Fibroblast of lung (primary cell): ENCODE data around the gene FNDC3A. TPM values are rescaled to one million over a fixed set of nuclear protein-coding genes. Genes with fewer than 3 reads are reported as not detected.

ENCODE experiments used
- DNase-seq, 2 donors: peaks; one replicate each; pipeline versions ENCODE4 v3.0.0 to v3.0.0-alpha.2; 2010; ENCODE audit warnings: low read depth in 2 of 2
- H2AFZ ChIP-seq: 2 replicates; pipeline ENCODE4 v1.5.1; 2012; ENCODE audit warnings: low read length, control low read depth, inconsistent platforms
- H3K27ac ChIP-seq: 2 replicates; pipeline ENCODE4 v1.5.1; 2011; ENCODE audit warnings: low read length, control low read depth; ENCODE audit not compliant: insufficient read depth
- H3K27me3 ChIP-seq: 2 replicates; pipeline ENCODE4 v1.5.1; 2011; ENCODE audit warnings: mild to moderate bottlenecking, low read length; ENCODE audit not compliant: control insufficient read depth, insufficient read depth
- H3K36me3 ChIP-seq: 2 replicates; pipeline ENCODE4 v1.5.1; 2011; ENCODE audit warnings: low read length; ENCODE audit not compliant: control insufficient read depth, insufficient read depth
- H3K4me1 ChIP-seq: 2 replicates; pipeline ENCODE4 v1.5.1; 2011; ENCODE audit warnings: low read length; ENCODE audit not compliant: control insufficient read depth, insufficient read depth; ENCODE audit errors: extremely low read depth
- H3K4me2 ChIP-seq: 2 replicates; pipeline ENCODE4 v1.5.1; 2011; ENCODE audit warnings: low read length, control low read depth; ENCODE audit not compliant: insufficient read depth; ENCODE audit errors: extremely low read depth
- H3K4me3 ChIP-seq, 4 experiments: fragments of 200-600 bp in 1 of 4; sonication (generic) in 1 of 4; replicated peaks in 1 of 4; 2 replicates each; pipeline ENCODE4 v1.5.1; 2011 to 2016; ENCODE audit warnings: low read length in 4 of 4, low read depth in 3 of 4, mild to moderate bottlenecking in 3 of 4, control low read depth in 2 of 4, inconsistent platforms in 1 of 4, mixed read lengths in 1 of 4; ENCODE audit not compliant: insufficient read depth in 1 of 4; ENCODE audit errors: control extremely low read depth in 1 of 4
- H3K79me2 ChIP-seq: 2 replicates; pipeline ENCODE4 v1.5.1; 2012; ENCODE audit warnings: mild to moderate bottlenecking, low read length, inconsistent platforms; ENCODE audit not compliant: control insufficient read depth, insufficient read depth
- H3K9ac ChIP-seq: 2 replicates; pipeline ENCODE4 v1.5.1; 2011; ENCODE audit warnings: mild to moderate bottlenecking, low read length, control low read depth; ENCODE audit not compliant: insufficient read depth
- H3K9me3 ChIP-seq: 2 replicates; pipeline ENCODE4 v1.5.1; 2012; ENCODE audit warnings: low read depth, low read length; ENCODE audit not compliant: control insufficient read depth, insufficient read depth
- H4K20me1 ChIP-seq: 2 replicates; pipeline ENCODE4 v1.5.1; 2011; ENCODE audit warnings: low read length; ENCODE audit not compliant: control insufficient read depth, insufficient read depth; ENCODE audit errors: extremely low read depth
- EZH2 ChIP-seq: IDR thresholded peaks from 2 replicates; pipeline ENCODE4 v1.5.1; 2012; ENCODE audit warnings: low read length, control low read depth, mild to moderate bottlenecking; ENCODE audit errors: missing control alignments
- polyA plus RNA-seq, 2 donors: library from polyadenylated mRNA; depleted of rRNA in 1 of 2; stranded (reverse) in 1 of 2; unstranded in 1 of 2; fragments of >200 nt; gene quantifications; 2 replicates each; pipeline ENCODE4 v1.2.1, GENCODE V29; 2011 to 2012; ENCODE audit warnings: missing spikeins in 1 of 2
- total RNA-seq: library from RNA; depleted of rRNA; stranded (reverse); fragments of >200 nt; gene quantifications from 2 replicates; pipeline ENCODE4 v1.2.1, GENCODE V29; 2014
- TF ChIP-seq, protein P1 (sequence below), 2 donors: IDR thresholded peaks in 1 of 2; conservative IDR thresholded peaks in 1 of 2; 1 replicate in 1 of 2; 2 replicates in 1 of 2; pipeline ENCODE4 v1.5.1; 2011 to 2012; ENCODE audit warnings: low read length in 2 of 2, control low read depth in 1 of 2, inconsistent platforms in 1 of 2, low read depth in 1 of 2, mild to moderate bottlenecking in 1 of 2

Gene FNDC3A
- total and polyA plus RNA-seq, 2 donors (not counting 1 experiment from before 2014, with no cell fraction given) = 44.7 to 79.4 TPM

DNA sequence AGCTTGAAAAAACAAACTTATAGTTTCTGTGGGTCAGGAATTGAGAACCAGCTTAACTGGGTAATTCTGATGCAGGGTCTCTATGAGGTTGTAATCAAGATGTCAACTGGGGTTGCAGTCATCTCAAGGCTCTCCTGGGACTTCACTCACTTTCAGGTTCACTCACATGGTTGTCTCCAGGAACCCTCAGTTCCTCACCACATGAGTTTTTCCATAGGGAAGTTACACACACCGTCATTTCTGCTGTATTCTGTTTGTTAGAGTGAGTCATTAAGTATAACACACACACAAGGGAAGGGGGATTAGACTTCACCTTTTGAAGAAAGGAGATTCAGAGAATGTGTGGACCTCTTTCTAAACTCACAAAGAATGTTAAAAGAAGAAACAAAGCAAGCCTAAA is 209.6 kb downstream of the FNDC3A start:
- no peaks in the 10 kb centered on the region for H3K27me3 ChIP-seq
- H3K36me3 ChIP-seq = no peaks in the 10 kb centered on the region
- H3K9ac ChIP-seq = no peak overlapping the region
- DNase-seq = peak in 1 of 2 donors; percentile 2
- H3K79me2 ChIP-seq = no peaks in the 10 kb centered on the region
- H3K4me3 ChIP-seq = no peak overlapping the region
- H4K20me1 ChIP-seq = no peaks in the 10 kb centered on the region
- H2AFZ ChIP-seq = no peak overlapping the region
- no peak overlapping the region for H3K27ac ChIP-seq
- no peak overlapping the region for H3K4me2 ChIP-seq
- TF ChIP-seq EZH2 = no peak
- TF ChIP-seq, protein P1, sequence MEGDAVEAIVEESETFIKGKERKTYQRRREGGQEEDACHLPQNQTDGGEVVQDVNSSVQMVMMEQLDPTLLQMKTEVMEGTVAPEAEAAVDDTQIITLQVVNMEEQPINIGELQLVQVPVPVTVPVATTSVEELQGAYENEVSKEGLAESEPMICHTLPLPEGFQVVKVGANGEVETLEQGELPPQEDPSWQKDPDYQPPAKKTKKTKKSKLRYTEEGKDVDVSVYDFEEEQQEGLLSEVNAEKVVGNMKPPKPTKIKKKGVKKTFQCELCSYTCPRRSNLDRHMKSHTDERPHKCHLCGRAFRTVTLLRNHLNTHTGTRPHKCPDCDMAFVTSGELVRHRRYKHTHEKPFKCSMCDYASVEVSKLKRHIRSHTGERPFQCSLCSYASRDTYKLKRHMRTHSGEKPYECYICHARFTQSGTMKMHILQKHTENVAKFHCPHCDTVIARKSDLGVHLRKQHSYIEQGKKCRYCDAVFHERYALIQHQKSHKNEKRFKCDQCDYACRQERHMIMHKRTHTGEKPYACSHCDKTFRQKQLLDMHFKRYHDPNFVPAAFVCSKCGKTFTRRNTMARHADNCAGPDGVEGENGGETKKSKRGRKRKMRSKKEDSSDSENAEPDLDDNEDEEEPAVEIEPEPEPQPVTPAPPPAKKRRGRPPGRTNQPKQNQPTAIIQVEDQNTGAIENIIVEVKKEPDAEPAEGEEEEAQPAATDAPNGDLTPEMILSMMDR (conservative IDR thresholded peaks at IDR 0.05 in 1 of 2, IDR thresholded peaks at IDR 0.05 in 1 of 2; ENCODE audit: low read depth in 1 of 2, low read length in 2 of 2) = no peak
- no peaks in the 10 kb centered on the region for H3K4me1 ChIP-seq
- H3K9me3 ChIP-seq = no peaks in the 10 kb centered on the region

DNA sequence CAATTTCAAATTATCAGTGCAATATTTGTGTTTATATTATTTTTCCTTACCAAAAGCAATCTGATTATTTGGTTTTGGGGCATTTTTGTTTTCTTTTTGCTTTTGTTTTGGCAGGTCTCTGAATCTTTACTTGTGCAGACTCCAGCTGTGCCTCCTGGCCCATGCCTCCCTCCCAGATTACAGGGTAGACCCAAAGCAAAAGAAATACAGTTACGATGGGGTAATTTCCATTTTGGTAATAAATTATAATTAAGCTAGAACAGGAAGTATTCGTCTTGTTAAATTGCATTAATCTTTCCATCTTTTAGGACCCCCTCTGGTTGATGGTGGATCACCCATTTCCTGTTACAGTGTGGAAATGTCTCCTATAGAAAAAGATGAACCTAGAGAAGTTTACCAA is 215.2 kb downstream of the FNDC3A start:
- Histone ChIP-seq H3K9ac (no peak overlapping the region), H3K36me3 (no peaks in the 10 kb centered on the region), H3K27me3 (no peaks in the 10 kb centered on the region)

DNA sequence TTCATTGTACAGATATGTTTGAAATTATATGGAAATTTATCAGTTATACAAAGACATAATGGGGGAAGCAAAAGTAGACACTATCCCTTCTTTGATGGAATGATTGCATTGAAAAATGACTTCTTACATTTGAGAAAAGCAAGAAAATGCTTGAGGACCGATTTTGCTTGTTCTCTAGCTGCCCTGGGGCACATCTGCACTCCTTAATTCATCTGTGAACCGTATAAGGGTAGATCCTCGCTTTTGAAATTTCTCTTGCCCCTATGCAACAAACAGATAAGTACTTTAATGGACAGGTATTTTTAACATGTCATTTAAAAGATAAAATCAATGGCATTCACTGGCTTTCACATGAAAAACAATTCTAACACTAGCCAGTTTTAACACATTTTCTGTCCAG is 230.9 kb downstream of the FNDC3A start:
- TF ChIP-seq EZH2 = no peak
- TF ChIP-seq, protein P1 (conservative IDR thresholded peaks at IDR 0.05 in 1 of 2, IDR thresholded peaks at IDR 0.05 in 1 of 2; ENCODE audit: low read depth in 1 of 2, low read length in 2 of 2) = no peak
- no peak for DNase-seq
- H3K27me3 ChIP-seq = no peaks in the 10 kb centered on the region
- H3K79me2 ChIP-seq = no peaks in the 10 kb centered on the region
- peaks cover 4% of the 10 kb centered on the region for H3K36me3 ChIP-seq
- no peak overlapping the region for H3K27ac ChIP-seq
- no peaks in the 10 kb centered on the region for H3K9me3 ChIP-seq
- H3K9ac ChIP-seq = no peak overlapping the region
- no peak overlapping the region for H3K4me3 ChIP-seq
- H4K20me1 ChIP-seq = no peaks in the 10 kb centered on the region
- H2AFZ ChIP-seq = no peak overlapping the region
- H3K4me2 ChIP-seq = no peak overlapping the region
- H3K4me1 ChIP-seq = no peaks in the 10 kb centered on the region

More for the DNA sequence above, 215.2 kb downstream of the FNDC3A start:
- Histone ChIP-seq H3K4me3 (no peak overlapping the region), H4K20me1 (no peaks in the 10 kb centered on the region), H3K4me1 (no peaks in the 10 kb centered on the region), H2AFZ (no peak overlapping the region), H3K27ac (no peak overlapping the region), H3K4me2 (no peak overlapping the region), H3K9me3 (no peaks in the 10 kb centered on the region), H3K79me2 (no peaks in the 10 kb centered on the region)
- DNase-seq = no peak
- TF ChIP-seq EZH2 = no peak
- TF ChIP-seq, protein P1 (conservative IDR thresholded peaks at IDR 0.05 in 1 of 2, IDR thresholded peaks at IDR 0.05 in 1 of 2; ENCODE audit: low read depth in 1 of 2, low read length in 2 of 2) = no peak
